NCI-H1105 (cell line): Measurements from ENCODE around the gene ACSM3.
"Not testable (repeated sequence)": the region's sequence is repeated elsewhere in the genome, so short reads cannot be mapped to it uniquely, and the experiment has no call there.

Experiments
- DNase-seq: peaks from one replicate; lab custom pipeline; 2025; lab: John Stamatoyannopoulos, UW

Gene ACSM3

GRCh38 chr16:20760346-20760745 is 3.5 kb upstream of the ACSM3 start:
- DNase-seq = no peak

GRCh38 chr16:20761175-20761574 is 2.6 kb upstream of the ACSM3 start:
- DNase-seq = no peak

GRCh38 chr16:20762404-20763123 is 1.2 kb upstream of the ACSM3 start:
- DNase-seq = no peak

DNA sequence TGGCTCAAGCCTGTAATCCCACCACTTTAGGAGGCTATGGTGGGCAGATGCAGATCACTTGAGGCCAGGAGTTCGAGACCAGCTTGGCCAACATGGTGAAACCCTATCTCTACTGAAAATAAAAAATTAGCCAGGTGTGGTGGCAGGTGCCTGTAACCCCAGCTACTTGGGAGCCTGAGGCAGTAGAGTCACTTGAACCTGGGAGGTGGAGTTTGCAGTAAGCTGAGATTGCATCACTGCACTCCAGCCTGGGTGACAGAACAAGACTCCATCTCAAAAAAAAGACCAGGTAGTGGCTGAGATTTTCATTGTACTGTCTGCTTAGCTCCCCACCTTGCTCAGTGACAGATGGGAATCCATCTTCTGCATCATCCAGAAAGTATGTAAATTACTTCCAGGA is 634 bp downstream of the ACSM3 start:
- not testable (repeated sequence) for DNase-seq

DNA sequence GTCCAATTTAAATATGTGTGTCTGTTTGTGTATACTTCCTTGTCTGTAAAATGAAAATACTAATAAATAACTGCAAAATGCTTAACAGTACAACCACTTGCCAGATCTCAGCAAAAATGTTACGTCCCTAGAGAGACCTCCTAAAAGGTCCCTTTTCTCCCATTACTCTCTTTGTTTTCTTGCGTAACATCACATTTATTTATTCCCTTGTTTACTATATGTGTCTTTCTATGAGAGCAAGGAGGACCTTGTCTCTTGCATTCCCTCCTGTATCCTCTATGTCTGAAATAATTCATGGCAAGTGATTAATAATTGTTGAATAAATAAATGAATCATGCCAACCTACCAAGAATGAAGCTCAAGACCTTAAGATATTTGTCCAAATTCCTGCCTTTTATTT is 1.9 kb downstream of the ACSM3 start:
- no peak for DNase-seq

- DNase-seq = no peak
These were observed 2.5 kb downstream of the ACSM3 start for GRCh38 chr16:20766294-20766693.

DNA sequence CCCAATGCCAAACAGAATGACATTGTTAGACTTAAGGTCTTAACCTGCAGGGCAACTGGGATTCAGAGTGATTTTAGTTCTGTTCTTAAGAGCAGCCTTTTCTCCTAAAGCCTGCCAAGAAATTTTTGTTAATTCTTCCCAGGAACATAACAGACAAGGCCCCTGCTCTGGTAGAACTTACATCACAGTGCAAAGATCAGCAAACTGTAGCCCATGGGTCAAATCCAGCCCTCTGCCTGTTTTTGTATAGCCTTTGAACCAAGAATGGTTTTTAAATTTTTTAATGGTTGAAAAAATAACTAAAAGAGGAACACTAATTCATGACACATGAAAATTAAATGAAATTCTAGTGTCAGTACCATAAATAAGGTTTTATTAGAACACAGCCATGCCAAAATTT is 3.8 kb downstream of the ACSM3 start:
- DNase-seq = no peak

DNA sequence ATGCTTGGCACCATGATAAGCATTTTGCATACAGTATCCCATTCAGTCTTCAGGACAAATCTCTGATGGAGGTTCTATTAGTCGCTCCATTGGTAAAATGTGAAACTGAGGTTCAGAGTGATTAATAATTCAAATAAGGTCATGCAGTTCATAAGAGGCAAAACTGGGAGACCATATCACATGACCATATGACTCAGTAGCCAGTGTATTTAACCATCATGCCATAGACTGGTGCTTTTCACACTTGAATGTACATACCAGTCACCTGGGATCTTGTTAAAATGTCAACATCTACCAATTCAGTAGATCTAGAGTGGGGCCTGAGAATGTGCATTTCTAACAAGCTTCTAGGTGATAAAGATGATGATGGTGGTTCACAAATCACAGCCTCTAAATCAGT is 4.3 kb downstream of the ACSM3 start:
- DNase-seq = no peak

DNA sequence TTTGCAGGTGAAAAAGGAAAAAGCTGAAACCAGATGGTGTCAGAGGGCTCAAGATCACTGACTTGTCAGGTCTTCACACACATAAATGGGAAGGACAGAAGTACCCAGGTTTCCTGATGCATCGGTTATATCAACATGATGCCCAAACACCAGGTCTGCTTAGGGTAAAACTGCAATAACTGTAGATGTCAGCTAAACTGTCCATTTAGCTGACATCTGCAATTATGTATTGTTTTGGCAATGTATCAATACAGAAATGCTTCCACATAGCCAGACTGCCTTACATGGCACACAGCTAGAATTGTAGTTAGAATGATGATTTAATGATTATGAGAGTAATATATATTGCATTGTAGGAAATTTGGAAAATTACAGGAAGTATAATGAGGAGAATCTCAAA is 5.0 kb downstream of the ACSM3 start:
- no peak for DNase-seq

- DNase-seq = no peak
These were observed 9.9 kb downstream of the ACSM3 start for GRCh38 chr16:20773679-20774078.

DNA sequence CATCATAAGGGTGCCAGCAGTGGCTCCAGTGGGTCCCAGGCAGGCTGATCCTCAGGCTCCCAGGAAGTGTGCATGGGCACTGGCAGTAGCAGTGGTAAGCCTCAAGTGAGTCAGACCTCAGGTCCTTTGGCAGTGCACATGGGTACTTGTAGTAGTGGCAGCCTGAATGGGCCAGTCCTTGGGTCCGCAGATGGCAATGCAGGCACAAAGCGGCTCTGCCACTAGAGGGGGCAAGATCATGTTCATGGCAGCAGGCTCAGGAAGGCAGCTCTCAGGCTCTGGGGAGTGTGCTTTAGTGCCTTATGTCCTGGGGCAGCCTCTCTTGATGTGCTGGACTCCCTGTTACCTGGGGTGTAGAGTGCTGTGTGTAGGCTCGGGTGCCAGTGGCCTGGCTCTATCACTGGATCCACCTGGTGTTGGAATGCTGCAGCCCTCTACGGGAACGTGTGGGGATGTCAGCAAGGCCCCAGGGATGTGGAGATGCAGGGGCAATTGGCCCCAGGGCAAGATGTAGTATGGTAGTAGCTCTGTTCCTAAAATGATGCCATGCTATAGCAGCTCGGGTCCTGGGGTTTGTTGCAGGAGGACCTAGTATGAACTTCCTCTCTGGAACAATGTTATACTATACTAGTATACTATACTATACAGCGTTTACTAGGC is 11.0 kb downstream of the ACSM3 start:
- no peak for DNase-seq

GRCh38 chr16:20781697-20782096 is 17.9 kb downstream of the ACSM3 start:
- DNase-seq = no peak

- no peak for DNase-seq
These were observed 18.7 kb downstream of the ACSM3 start for GRCh38 chr16:20782470-20782869.

DNA sequence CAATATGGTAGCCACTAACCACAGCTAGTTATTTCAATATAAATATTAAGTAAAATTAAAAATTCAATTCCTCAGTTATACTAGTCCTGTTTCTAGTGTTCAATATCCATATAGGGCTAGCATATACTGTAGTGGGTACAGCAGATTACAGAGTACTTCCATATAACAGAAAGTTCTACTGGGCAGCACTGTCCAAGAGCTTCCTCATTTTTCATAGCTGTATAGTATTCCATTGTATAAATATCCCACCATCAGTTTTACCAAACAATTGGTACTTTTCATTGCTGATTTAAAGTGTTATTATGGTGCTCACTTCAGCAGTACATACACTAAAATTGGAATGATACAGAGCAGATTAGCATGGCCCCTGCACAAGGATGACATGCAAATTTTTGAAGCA is 20.4 kb downstream of the ACSM3 start:
- DNase-seq = no peak

- DNase-seq = no peak
These were observed 25.3 kb downstream of the ACSM3 start for GRCh38 chr16:20789130-20789529.

GRCh38 chr16:20791923-20792612 is 28.3 kb downstream of the ACSM3 start:
- DNase-seq = no peak

GRCh38 chr16:20798364-20798763 is 34.5 kb downstream of the ACSM3 start:
- no peak for DNase-seq

DNA sequence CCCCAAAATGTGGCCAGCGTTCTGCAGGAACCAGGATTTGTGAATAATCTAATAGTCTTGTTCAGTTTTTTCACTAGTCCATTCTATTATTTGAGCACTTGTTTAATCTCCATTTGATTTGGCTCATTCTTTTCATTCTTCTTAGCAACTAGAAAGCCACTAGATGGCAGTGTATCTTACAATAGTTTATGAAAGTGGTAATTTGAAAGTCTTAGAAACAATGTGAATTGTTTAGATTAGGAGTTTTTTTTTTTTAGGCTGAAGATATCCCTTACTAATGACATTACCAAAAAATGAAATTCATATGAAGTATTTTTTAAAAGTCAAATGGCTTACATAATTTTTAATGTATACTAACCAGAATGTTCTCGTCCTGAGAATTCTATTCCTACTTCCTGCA is 35.8 kb downstream of the ACSM3 start:
- no peak for DNase-seq

- DNase-seq = no peak
These were observed 37.5 kb downstream of the ACSM3 start for GRCh38 chr16:20801278-20801677.

DNA sequence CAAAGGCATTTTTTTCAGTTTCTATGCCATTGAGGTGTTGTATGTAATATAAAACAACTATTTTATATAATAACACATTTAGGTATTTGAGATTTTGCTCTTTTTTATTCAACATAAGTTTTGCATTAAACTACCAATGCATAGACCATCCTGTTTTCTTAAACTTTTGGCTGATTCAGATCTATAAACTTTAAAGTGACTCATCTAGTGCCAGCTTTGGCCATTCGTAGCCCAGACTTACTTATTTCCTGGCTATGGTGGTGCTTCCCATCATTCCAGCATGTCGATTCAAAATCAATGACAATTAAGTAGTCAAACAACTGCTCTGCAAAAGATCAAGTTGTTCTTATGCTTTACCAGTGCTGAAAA is 39.4 kb downstream of the ACSM3 start:
- no peak for DNase-seq

DNA sequence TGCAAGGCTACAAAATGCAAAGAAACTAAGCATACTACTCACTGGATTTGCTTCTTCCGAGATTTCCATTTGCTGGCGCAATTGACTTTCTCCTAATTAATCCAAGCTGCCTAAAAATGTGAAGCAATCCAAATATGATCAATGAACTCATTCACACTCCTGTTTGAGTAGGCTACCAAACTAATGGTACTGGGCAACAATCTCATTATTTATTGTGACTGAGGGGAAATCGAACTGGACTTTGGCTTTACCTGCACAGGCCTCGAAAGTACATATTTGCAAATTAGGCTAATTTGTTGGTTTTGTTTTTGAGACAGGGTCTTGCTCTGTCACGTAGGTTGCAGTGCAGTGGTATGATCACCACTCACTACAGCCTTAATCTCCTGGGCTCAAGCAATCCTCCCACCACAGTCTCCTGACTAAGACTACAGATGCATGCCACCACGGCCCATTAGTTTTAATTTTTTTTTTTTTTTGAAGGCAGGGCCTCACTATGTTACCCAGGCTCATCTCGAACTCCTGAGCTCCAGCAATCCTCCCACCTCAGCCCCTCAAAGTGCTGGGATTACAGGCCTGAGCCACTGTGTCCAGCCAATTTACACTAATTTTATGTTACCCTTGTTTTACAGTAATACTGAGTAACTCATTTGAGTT is 39.9 kb downstream of the ACSM3 start:
- DNase-seq = no peak

DNA sequence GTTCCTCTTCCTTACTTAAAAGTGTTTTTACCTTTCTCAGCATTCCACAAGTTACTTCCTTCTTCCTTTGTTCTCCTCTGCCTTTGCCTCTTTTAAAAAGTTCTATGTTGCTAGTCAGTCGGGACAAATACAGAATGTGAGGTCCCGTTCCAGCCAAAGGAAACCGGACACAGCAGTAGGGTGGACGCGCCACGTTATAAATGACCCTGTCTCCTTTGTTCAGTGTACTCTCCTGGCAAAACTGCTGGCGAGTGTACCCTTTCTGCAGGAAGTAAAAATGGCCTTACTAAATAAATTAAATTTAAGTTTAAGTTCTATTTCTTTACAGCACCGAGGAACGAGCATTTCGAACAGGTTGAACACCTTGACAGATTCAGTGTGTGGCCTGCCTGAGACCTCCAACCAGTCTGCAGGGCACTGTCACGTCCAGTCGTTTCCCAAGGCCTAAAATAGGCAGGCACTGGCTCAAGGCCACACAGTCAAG is 41.9 kb downstream of the ACSM3 start:
- DNase-seq = not testable (repeated sequence)
